HCT116 (cell line): ENCODE measurements around the gene CFAP92. TPM values are rescaled to one million over a fixed set of nuclear protein-coding genes. Genes with fewer than 3 reads are reported as not detected.

Source experiments
- ATAC-seq: fragments of 200-7000 bp; cut with Tn5 transposase; 2 replicates; pipeline ENCODE4 v1.9.1; 2020; ENCODE audit warnings: mild to moderate bottlenecking, moderate library complexity
- BruUV-seq: library from RNA; stranded (reverse); fragments of 400-500 nt; replicated peaks from 2 replicates; lab custom pipeline; 2021; lab: Mats Ljungman, UMichigan
- CTCF ChIA-PET: fragments of 300-600 bp; sonication (Branson Sonifier 250); formaldehyde crosslinking; loops from one replicate; lab custom pipeline; 2021; ENCODE audit warnings: antibody characterized with exemption; lab: Charles Lee
- POLR2A ChIA-PET: fragments of 300-600, 350-600 bp; sonication (Branson Sonifier 250); formaldehyde crosslinking; loops from one replicate; lab custom pipeline; 2021; ENCODE audit warnings: antibody characterized with exemption; lab: Charles Lee
- RAD21 ChIA-PET, 2 experiments: fragments of 300-600 bp; sonication (Branson Sonifier 250); formaldehyde crosslinking; loops; one replicate each; lab custom pipeline; 2023; ENCODE audit warnings: low total read pairs in 2 of 2; ENCODE audit not compliant: uncharacterized antibody in 2 of 2, unreplicated experiment in 2 of 2, low non-redundant PET in 1 of 2; lab: Charles Lee
- DNase-seq: peaks from one replicate; pipeline ENCODE4 v3.0.0-alpha.2; 2010; ENCODE audit warnings: low read depth, low spot score
- H2AFZ ChIP-seq: fragments of 200-600 bp; shearing (Covaris generic), sonication (generic); 2 replicates; pipeline ENCODE4 v1.6.1; 2017; ENCODE audit warnings: low read depth, mixed run types, mixed read lengths, antibody characterized with exemption, low read length; ENCODE audit not compliant: poor library complexity, severe bottlenecking
- H3K27ac ChIP-seq: 2 replicates; pipeline ENCODE4 v1.5.1; 2012; ENCODE audit warnings: low read depth, low read length
- H3K27me3 ChIP-seq: fragments of 200-600 bp; sonication (generic); 2 replicates; pipeline ENCODE4 v1.6.1; 2016; ENCODE audit warnings: mixed run types, low read length, mixed read lengths; ENCODE audit not compliant: insufficient read depth
- H3K36me3 ChIP-seq, 2 experiments: fragments of 200-500 bp in 1 of 2; fragments of 200-600 bp in 1 of 2; sonication (Bioruptor generic) in 1 of 2; sonication (generic) in 1 of 2; 2 replicates each; pipeline versions ENCODE4 v1.5.1 to v1.6.1; 2014 to 2016; ENCODE audit warnings: low read length in 2 of 2, inconsistent platforms in 1 of 2, mixed read lengths in 1 of 2, mixed run types in 1 of 2; ENCODE audit not compliant: insufficient read depth in 2 of 2, control insufficient read depth in 1 of 2
- H3K4me1 ChIP-seq, 2 experiments: fragments of 200-600 bp in 1 of 2; sonication (generic) in 1 of 2; 2 replicates each; pipeline versions ENCODE4 v1.5.1 to v1.6.1; 2012 to 2017; ENCODE audit warnings: low read length in 2 of 2, inconsistent platforms in 1 of 2, mild to moderate bottlenecking in 1 of 2, mixed read lengths in 1 of 2, mixed run types in 1 of 2, moderate library complexity in 1 of 2; ENCODE audit not compliant: insufficient read depth in 2 of 2, control insufficient read depth in 1 of 2
- H3K4me2 ChIP-seq: fragments of 200-600 bp; sonication (generic); 2 replicates; pipeline ENCODE4 v1.6.1; 2017; ENCODE audit warnings: mixed run types, low read length, mixed read lengths
- H3K4me3 ChIP-seq, 2 experiments: fragments of 200-600 bp in 1 of 2; sonication (generic) in 1 of 2; replicated peaks in 1 of 2; 2 replicates each; pipeline ENCODE4 v1.5.1; 2011 to 2016; ENCODE audit warnings: low read length in 2 of 2, control low read depth in 1 of 2, low read depth in 1 of 2, mild to moderate bottlenecking in 1 of 2, mixed read lengths in 1 of 2, mixed run types in 1 of 2
- H3K79me2 ChIP-seq: fragments of 200-600 bp; sonication (generic); 2 replicates; pipeline ENCODE4 v1.6.1; 2017; ENCODE audit warnings: mild to moderate bottlenecking, mixed run types, low read length, moderate library complexity, mixed read lengths; ENCODE audit not compliant: insufficient read depth
- H3K9ac ChIP-seq: fragments of 200-600 bp; sonication (generic); 2 replicates; pipeline ENCODE4 v1.6.1; 2016; ENCODE audit warnings: low read length, mixed read lengths
- H3K9me2 ChIP-seq: fragments of 200-600 bp; sonication (generic), shearing (Covaris generic); 2 replicates; pipeline ENCODE4 v1.6.1; 2017; ENCODE audit warnings: mixed run types, mild to moderate bottlenecking, moderate library complexity; ENCODE audit not compliant: insufficient read depth
- H3K9me3 ChIP-seq, 2 experiments: fragments of 200-500 bp in 1 of 2; fragments of 200-600 bp in 1 of 2; sonication (Bioruptor generic) in 1 of 2; sonication (generic) in 1 of 2; 2 replicates each; pipeline ENCODE4 v1.6.1; 2014 to 2017; ENCODE audit warnings: low read length in 2 of 2, mixed read lengths in 2 of 2, inconsistent platforms in 1 of 2, low read depth in 1 of 2, mild to moderate bottlenecking in 1 of 2, mixed run types in 1 of 2, moderate library complexity in 1 of 2; ENCODE audit not compliant: control insufficient read depth in 1 of 2, insufficient read depth in 1 of 2
- H4K20me1 ChIP-seq: fragments of 200-600 bp; sonication (generic), shearing (Covaris generic); 2 replicates; pipeline ENCODE4 v1.6.1; 2017; ENCODE audit warnings: mixed run types, mild to moderate bottlenecking, moderate library complexity; ENCODE audit not compliant: insufficient read depth
- ELF1 ChIP-seq: IDR thresholded peaks from 2 replicates; pipeline ENCODE4 v1.6.1; 2012; ENCODE audit warnings: low read depth, borderline replicate concordance
- EZH2 ChIP-seq: fragments of 200-600 bp; sonication (generic); IDR thresholded peaks from 2 replicates; pipeline ENCODE4 v1.6.1; 2017; ENCODE audit warnings: antibody characterized with exemption, mixed run types
- JUND ChIP-seq: IDR thresholded peaks from 2 replicates; pipeline ENCODE4 v1.6.1; 2012
- POLR2A ChIP-seq: IDR thresholded peaks from 2 replicates; pipeline ENCODE4 v1.7.0; 2011; ENCODE audit warnings: borderline replicate concordance; ENCODE audit not compliant: insufficient read depth, insufficient read length; ENCODE audit errors: extremely low read depth
- POLR2AphosphoS5 ChIP-seq: IDR thresholded peaks from 2 replicates; pipeline ENCODE4 v1.6.1; 2011; ENCODE audit warnings: mild to moderate bottlenecking, low read depth, low read length, moderate library complexity
- RAD21 ChIP-seq: IDR thresholded peaks from 2 replicates; pipeline ENCODE4 v1.6.1; 2012; ENCODE audit warnings: low read depth, mild to moderate bottlenecking
- SP1 ChIP-seq: IDR thresholded peaks from 2 replicates; pipeline ENCODE4 v1.6.1; 2012; ENCODE audit warnings: low read depth
- TCF7L2 ChIP-seq: IDR thresholded peaks from 2 replicates; pipeline ENCODE4 v1.7.0; 2011; ENCODE audit warnings: borderline replicate concordance, inconsistent platforms; ENCODE audit not compliant: insufficient read depth, insufficient read length; ENCODE audit errors: extremely low read depth
- ZFX ChIP-seq: fragments of 450-650 bp; IDR thresholded peaks from 2 replicates; pipeline ENCODE4 v1.6.1; 2017
- intact Hi-C: fragments of 100-400 bp; cut with micrococcal nuclease; formaldehyde crosslinking; loops from 2 replicates; pipeline ENCODE4 v1.10.0; 2022
- total RNA-seq: library from RNA; stranded (reverse); gene quantifications from one replicate; pipeline ENCODE4 v1.2.1, GENCODE V29; 2021; ENCODE audit not compliant: unreplicated experiment
- TF ChIP-seq, protein P1 (sequence below): IDR thresholded peaks from 2 replicates; pipeline ENCODE4 v1.6.1; 2011; ENCODE audit warnings: mild to moderate bottlenecking, low read length, moderate library complexity; ENCODE audit not compliant: insufficient replicate concordance; ENCODE audit errors: extremely low read depth
- TF ChIP-seq, protein P2 (sequence below): IDR thresholded peaks from 2 replicates; pipeline ENCODE4 v1.6.1; 2012
- TF ChIP-seq, protein P3 (sequence below), 3 experiments: fragments of 200-600 bp in 1 of 3; sonication (generic) in 1 of 3; IDR thresholded peaks in 2 of 3; conservative IDR thresholded peaks in 1 of 3; 2 replicates each; pipeline ENCODE4 v1.5.1; 2012 to 2017; ENCODE audit warnings: low read depth in 2 of 3, low read length in 2 of 3, antibody characterized with exemption in 1 of 3, borderline replicate concordance in 1 of 3, control low read depth in 1 of 3, mild to moderate bottlenecking in 1 of 3, mixed read lengths in 1 of 3, mixed run types in 1 of 3, moderate library complexity in 1 of 3; ENCODE audit not compliant: insufficient read depth in 1 of 3
- TF ChIP-seq, protein P4 (sequence below): IDR thresholded peaks from 2 replicates; pipeline ENCODE4 v1.6.1; 2012

CFAP92 gene
- total RNA-seq, 1 experiment from 2014 or later: 3.6 TPM

DNA sequence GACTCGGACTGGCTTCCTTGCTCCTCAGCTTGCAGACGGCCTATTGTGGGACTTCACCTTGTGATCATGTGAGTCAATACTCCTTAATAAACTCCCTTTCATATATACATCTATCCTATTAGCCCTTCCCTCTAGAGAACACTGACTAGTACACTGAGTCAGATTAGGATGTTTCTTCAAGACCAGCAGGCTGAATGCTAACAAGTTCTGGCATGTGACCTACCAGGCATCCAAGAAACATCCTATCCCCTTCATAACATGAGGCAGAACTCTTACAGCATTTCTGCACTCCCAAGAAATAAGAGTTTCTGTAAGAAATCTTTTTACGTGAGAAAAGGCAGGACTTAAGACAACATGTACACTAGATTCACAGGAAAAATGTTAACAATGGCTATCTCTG is 9.3 kb downstream of the CFAP92 start:
- no peaks in the 10 kb centered on the region for H4K20me1 ChIP-seq
- CTCF ChIA-PET: no interaction called here
- no peaks in the 10 kb centered on the region for H3K9me2 ChIP-seq
- no peaks in the 10 kb centered on the region for H3K4me1 ChIP-seq
- no peak overlapping the region for H3K9ac ChIP-seq
- POLR2A ChIA-PET: no interaction called here
- no peak overlapping the region for H3K4me2 ChIP-seq
- no peak for ATAC-seq
- no peak for TF ChIP-seq POLR2A
- TF ChIP-seq, protein P1, sequence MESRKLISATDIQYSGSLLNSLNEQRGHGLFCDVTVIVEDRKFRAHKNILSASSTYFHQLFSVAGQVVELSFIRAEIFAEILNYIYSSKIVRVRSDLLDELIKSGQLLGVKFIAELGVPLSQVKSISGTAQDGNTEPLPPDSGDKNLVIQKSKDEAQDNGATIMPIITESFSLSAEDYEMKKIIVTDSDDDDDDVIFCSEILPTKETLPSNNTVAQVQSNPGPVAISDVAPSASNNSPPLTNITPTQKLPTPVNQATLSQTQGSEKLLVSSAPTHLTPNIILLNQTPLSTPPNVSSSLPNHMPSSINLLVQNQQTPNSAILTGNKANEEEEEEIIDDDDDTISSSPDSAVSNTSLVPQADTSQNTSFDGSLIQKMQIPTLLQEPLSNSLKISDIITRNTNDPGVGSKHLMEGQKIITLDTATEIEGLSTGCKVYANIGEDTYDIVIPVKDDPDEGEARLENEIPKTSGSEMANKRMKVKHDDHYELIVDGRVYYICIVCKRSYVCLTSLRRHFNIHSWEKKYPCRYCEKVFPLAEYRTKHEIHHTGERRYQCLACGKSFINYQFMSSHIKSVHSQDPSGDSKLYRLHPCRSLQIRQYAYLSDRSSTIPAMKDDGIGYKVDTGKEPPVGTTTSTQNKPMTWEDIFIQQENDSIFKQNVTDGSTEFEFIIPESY: no peak
- no peak for TF ChIP-seq EZH2
- no peak for TF ChIP-seq JUND
- TF ChIP-seq TCF7L2: no peak
- TF ChIP-seq, protein P2, sequence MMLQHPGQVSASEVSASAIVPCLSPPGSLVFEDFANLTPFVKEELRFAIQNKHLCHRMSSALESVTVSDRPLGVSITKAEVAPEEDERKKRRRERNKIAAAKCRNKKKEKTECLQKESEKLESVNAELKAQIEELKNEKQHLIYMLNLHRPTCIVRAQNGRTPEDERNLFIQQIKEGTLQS: no peak
- no peak for TF ChIP-seq ZFX
- no peak for TF ChIP-seq SP1
- no peak for TF ChIP-seq POLR2AphosphoS5
- TF ChIP-seq, protein P3, sequence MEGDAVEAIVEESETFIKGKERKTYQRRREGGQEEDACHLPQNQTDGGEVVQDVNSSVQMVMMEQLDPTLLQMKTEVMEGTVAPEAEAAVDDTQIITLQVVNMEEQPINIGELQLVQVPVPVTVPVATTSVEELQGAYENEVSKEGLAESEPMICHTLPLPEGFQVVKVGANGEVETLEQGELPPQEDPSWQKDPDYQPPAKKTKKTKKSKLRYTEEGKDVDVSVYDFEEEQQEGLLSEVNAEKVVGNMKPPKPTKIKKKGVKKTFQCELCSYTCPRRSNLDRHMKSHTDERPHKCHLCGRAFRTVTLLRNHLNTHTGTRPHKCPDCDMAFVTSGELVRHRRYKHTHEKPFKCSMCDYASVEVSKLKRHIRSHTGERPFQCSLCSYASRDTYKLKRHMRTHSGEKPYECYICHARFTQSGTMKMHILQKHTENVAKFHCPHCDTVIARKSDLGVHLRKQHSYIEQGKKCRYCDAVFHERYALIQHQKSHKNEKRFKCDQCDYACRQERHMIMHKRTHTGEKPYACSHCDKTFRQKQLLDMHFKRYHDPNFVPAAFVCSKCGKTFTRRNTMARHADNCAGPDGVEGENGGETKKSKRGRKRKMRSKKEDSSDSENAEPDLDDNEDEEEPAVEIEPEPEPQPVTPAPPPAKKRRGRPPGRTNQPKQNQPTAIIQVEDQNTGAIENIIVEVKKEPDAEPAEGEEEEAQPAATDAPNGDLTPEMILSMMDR (IDR thresholded peaks at IDR 0.05 in 2 of 3, conservative IDR thresholded peaks at IDR 0.05 in 1 of 3; ENCODE audit: borderline replicate concordance in 1 of 3, insufficient read depth in 1 of 3, low read depth in 2 of 3, low read length in 2 of 3): no peak
- TF ChIP-seq ELF1: no peak
- TF ChIP-seq, protein P4, sequence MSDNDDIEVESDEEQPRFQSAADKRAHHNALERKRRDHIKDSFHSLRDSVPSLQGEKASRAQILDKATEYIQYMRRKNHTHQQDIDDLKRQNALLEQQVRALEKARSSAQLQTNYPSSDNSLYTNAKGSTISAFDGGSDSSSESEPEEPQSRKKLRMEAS: no peak
- no peak for TF ChIP-seq RAD21
- no peaks in the 10 kb centered on the region for H3K9me3 ChIP-seq
- H3K27me3 ChIP-seq: no peaks in the 10 kb centered on the region
- RAD21 ChIA-PET: no interaction called here
- H3K36me3 ChIP-seq: no peaks in the 10 kb centered on the region
- BruUV-seq: no TSS peak
- no peak overlapping the region for H3K27ac ChIP-seq
- no peak for DNase-seq
- H3K4me3 ChIP-seq: no peak overlapping the region
- intact Hi-C loops: no loop called here
- H3K79me2 ChIP-seq: no peaks in the 10 kb centered on the region
- H2AFZ ChIP-seq: no peak overlapping the region
